HEK293 (cell line): ENCODE measurements around the gene TASP1.

Source experiments
- CTCF ChIA-PET: fragments of 350-600 bp; formaldehyde crosslinking; extraction: SDS; loops from one replicate; lab custom pipeline; 2021; ENCODE audit warnings: antibody characterized with exemption; lab: Yijun Ruan, JAX
- POLR2A ChIA-PET: fragments of 300-600 bp; formaldehyde crosslinking; extraction: SDS; loops from one replicate; lab custom pipeline; 2020; ENCODE audit warnings: antibody characterized with exemption, inconsistent platforms; lab: Yijun Ruan, JAX
- H3K27ac ChIP-seq: fragments of 200-500 bp; sonication (Bioruptor generic); 2 replicates; pipeline ENCODE4 v1.5.1; 2014; ENCODE audit warnings: low read depth, low read length, control low read depth, inconsistent platforms; ENCODE audit errors: extremely low read depth
- H3K36me3 ChIP-seq, 2 experiments: fragments of 200-500 bp in 1 of 2; sonication (Bioruptor generic) in 1 of 2; 1 replicate in 1 of 2; 2 replicates in 1 of 2; pipeline ENCODE4 v1.5.1; 2014 to 2017; ENCODE audit warnings: inconsistent platforms in 2 of 2, low read length in 2 of 2; ENCODE audit not compliant: control insufficient read depth in 2 of 2, insufficient read depth in 1 of 2
- H3K4me1 ChIP-seq: fragments of 200-500 bp; sonication (Bioruptor generic); 2 replicates; pipeline ENCODE4 v1.5.1; 2014; ENCODE audit warnings: mild to moderate bottlenecking, low read length, inconsistent platforms; ENCODE audit not compliant: control insufficient read depth, insufficient read depth
- H3K4me3 ChIP-seq: 2 replicates; pipeline ENCODE4 v1.5.1; 2011; ENCODE audit warnings: low read depth, mild to moderate bottlenecking, control low read depth, low read length, moderate library complexity
- H3K9me3 ChIP-seq: fragments of 200-500 bp; sonication (Bioruptor generic); 2 replicates; pipeline ENCODE4 v1.5.1; 2014; ENCODE audit warnings: low read depth, low read length, inconsistent platforms; ENCODE audit not compliant: control insufficient read depth, insufficient read depth
- BCL11B ChIP-seq: fragments of 450-650 bp; formaldehyde crosslinking; IDR thresholded peaks from 2 replicates; pipeline ENCODE4 v1.5.1; 2016; ENCODE audit warnings: low read depth, missing biosample characterization, missing genetic modification characterization
- EGR2 ChIP-seq: fragments of 450-650 bp; formaldehyde crosslinking; IDR thresholded peaks from 2 replicates; pipeline ENCODE4 v1.5.1; 2016; ENCODE audit warnings: low read depth, missing biosample characterization, missing genetic modification characterization
- GFI1B ChIP-seq: fragments of 450-650 bp; formaldehyde crosslinking; IDR thresholded peaks from 2 replicates; pipeline ENCODE4 v1.5.1; 2016; ENCODE audit warnings: missing biosample characterization, missing genetic modification characterization
- HOXA7 ChIP-seq: sonication (generic); formaldehyde crosslinking; IDR thresholded peaks from 2 replicates; pipeline ENCODE4 v1.8.1; 2022; ENCODE audit warnings: missing genetic modification reagents, borderline replicate concordance
- KLF16 ChIP-seq: fragments of 450-650 bp; formaldehyde crosslinking; IDR thresholded peaks from 2 replicates; pipeline ENCODE4 v1.5.1; 2017; ENCODE audit warnings: missing biosample characterization, missing genetic modification characterization
- KLF8 ChIP-seq: fragments of 450-650 bp; formaldehyde crosslinking; IDR thresholded peaks from 2 replicates; pipeline ENCODE4 v1.5.1; 2016; ENCODE audit warnings: missing biosample characterization, missing genetic modification characterization
- ZFP3 ChIP-seq: fragments of 450-650 bp; formaldehyde crosslinking; IDR thresholded peaks from 2 replicates; pipeline ENCODE4 v1.5.1; 2016; ENCODE audit warnings: low read depth, missing biosample characterization, missing genetic modification characterization
- ZFP41 ChIP-seq: fragments of 450-650 bp; formaldehyde crosslinking; IDR thresholded peaks from 2 replicates; pipeline ENCODE4 v1.5.1; 2016; ENCODE audit warnings: missing biosample characterization, missing genetic modification characterization, borderline replicate concordance
- ZNF19 ChIP-seq: fragments of 450-650 bp; formaldehyde crosslinking; IDR thresholded peaks from 2 replicates; pipeline ENCODE4; 2016; ENCODE audit warnings: missing biosample characterization, missing genetic modification characterization, low read depth
- ZNF266 ChIP-seq: fragments of 450-650 bp; formaldehyde crosslinking; IDR thresholded peaks from 2 replicates; pipeline ENCODE4 v1.5.1; 2016; ENCODE audit warnings: missing biosample characterization, missing genetic modification characterization, low read depth
- ZNF426 ChIP-seq: fragments of 450-650 bp; formaldehyde crosslinking; IDR thresholded peaks from 2 replicates; pipeline ENCODE4 v1.5.1; 2017; ENCODE audit warnings: missing biosample characterization, missing genetic modification characterization, mild to moderate bottlenecking, inconsistent platforms, moderate library complexity
- ZNF654 ChIP-seq: fragments of 450-650 bp; formaldehyde crosslinking; IDR thresholded peaks from 2 replicates; pipeline ENCODE4 v1.5.1; 2016; ENCODE audit warnings: low read depth, missing biosample characterization, missing genetic modification characterization
- ZNF670 ChIP-seq: fragments of 450-650 bp; formaldehyde crosslinking; IDR thresholded peaks from 2 replicates; pipeline ENCODE4 v1.5.1; 2016; ENCODE audit warnings: missing biosample characterization, missing genetic modification characterization, low read depth
- ZNF830 ChIP-seq: fragments of 450-650 bp; IDR thresholded peaks from 2 replicates; pipeline ENCODE4 v1.5.0; 2018; ENCODE audit warnings: missing biosample characterization, missing genetic modification characterization, low read depth, mild to moderate bottlenecking, moderate library complexity
- ZNF843 ChIP-seq: fragments of 450-650 bp; formaldehyde crosslinking; IDR thresholded peaks from 2 replicates; pipeline ENCODE4 v1.5.1; 2016; ENCODE audit warnings: missing biosample characterization, missing genetic modification characterization
- TF ChIP-seq, protein P1 (sequence below): fragments of 450-650 bp; formaldehyde crosslinking; IDR thresholded peaks from 2 replicates; pipeline ENCODE4 v1.5.1; 2016; ENCODE audit warnings: missing biosample characterization, missing genetic modification characterization
- TF ChIP-seq, protein P2 (sequence below): fragments of 450-650 bp; formaldehyde crosslinking; IDR thresholded peaks from 2 replicates; pipeline ENCODE4 v1.5.1; 2016; ENCODE audit warnings: missing biosample characterization, missing genetic modification characterization
- TF ChIP-seq, protein P3 (sequence below): IDR thresholded peaks from 2 replicates; pipeline ENCODE4 v1.6.1; 2011; ENCODE audit warnings: mild to moderate bottlenecking, low read depth, low read length, borderline replicate concordance
- TF ChIP-seq, protein P4 (sequence below): fragments of 450-650 bp; formaldehyde crosslinking; IDR thresholded peaks from 2 replicates; pipeline ENCODE4 v1.5.1; 2016; ENCODE audit warnings: missing biosample characterization, missing genetic modification characterization

TASP1 gene

DNA sequence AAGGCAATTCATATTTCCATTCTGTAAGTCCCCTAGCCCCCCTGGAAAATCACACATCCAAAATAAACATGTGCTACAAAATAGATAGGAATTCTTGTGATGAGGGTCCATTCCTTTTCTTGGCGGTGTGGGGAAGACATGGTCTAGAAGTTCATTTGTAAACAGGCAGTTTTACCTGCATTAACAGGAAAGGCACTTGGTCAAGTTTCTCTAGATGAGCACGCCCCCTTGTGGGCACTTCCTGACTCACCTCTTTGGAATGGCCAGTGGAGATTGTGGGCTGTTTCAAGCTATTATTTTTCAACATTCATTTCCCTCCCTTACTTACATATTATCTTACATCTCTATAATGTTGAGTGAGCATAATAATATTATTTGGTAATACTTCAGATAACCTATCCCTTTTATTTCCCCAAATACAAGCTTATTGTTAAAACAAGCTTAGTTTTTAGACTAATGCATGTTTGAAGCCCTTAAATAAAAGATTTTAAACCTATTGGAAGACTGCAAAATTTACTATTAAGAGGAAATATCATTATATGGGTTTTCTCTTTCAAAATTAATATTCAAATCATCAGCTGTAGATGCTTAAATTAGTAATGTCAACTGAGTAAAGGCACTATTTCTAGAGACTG, 92.1 kb downstream of the TASP1 start:
- ChIA-PET CTCF (interaction anchor here (0.6 to 4.6 kb wide), 69 partner anchors 8 to 1992 kb away, joined by 3 to 69 read pairs (median 4); no protein-coding TSS in a partner anchor), POLR2A (interaction anchor here (1.1 kb wide), 1 partner anchor 88 kb away, joined by 5 read pairs; no protein-coding TSS in a partner anchor)
- no peaks in the 10 kb centered on the region for H3K4me1 ChIP-seq
- H3K27ac ChIP-seq = no peak overlapping the region
- H3K9me3 ChIP-seq = no peaks in the 10 kb centered on the region
- H3K4me3 ChIP-seq = no peak overlapping the region
- TF ChIP-seq, protein P1, sequence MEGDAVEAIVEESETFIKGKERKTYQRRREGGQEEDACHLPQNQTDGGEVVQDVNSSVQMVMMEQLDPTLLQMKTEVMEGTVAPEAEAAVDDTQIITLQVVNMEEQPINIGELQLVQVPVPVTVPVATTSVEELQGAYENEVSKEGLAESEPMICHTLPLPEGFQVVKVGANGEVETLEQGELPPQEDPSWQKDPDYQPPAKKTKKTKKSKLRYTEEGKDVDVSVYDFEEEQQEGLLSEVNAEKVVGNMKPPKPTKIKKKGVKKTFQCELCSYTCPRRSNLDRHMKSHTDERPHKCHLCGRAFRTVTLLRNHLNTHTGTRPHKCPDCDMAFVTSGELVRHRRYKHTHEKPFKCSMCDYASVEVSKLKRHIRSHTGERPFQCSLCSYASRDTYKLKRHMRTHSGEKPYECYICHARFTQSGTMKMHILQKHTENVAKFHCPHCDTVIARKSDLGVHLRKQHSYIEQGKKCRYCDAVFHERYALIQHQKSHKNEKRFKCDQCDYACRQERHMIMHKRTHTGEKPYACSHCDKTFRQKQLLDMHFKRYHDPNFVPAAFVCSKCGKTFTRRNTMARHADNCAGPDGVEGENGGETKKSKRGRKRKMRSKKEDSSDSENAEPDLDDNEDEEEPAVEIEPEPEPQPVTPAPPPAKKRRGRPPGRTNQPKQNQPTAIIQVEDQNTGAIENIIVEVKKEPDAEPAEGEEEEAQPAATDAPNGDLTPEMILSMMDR = 0 out of 2 replicates have a peak, but pooled peaks have one; percentile 31
- TF ChIP-seq ZNF654 (tag by site-specific recombination) (peak; percentile 68), BCL11B (tag by site-specific recombination) (no peak)
- TF ChIP-seq, all 188 proteins: peak for 2
- no peaks in the 10 kb centered on the region for H3K36me3 ChIP-seq

DNA sequence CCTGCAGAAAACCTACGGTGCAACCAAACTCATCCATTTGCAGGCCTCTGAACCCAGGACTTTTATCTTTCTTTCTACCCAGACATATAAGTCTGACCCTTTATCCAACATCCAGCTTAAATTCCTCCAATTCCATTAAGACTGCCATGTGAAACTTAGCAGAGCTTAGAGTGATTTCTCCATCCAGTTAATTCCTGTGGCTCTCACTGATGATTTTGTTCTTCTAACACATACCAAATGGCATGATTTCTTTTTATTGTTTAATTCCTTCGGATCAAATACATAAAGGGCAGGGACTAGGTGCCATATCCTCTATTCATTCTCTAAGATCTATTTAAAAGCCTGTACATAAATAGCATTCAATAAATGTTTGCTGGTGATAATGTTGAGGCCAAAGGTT, 92.9 kb downstream of the TASP1 start:
- POLR2A ChIA-PET = interaction anchor here (1.1 kb wide), 1 partner anchor 89 kb away, joined by 5 read pairs; no protein-coding TSS in a partner anchor
- no peak overlapping the region for H3K4me3 ChIP-seq
- no peaks in the 10 kb centered on the region for H3K36me3 ChIP-seq
- CTCF ChIA-PET = interaction anchor here (0.6 to 4.6 kb wide), 52 partner anchors 8 to 1991 kb away, joined by 3 to 69 read pairs (median 5); no protein-coding TSS in a partner anchor
- H3K27ac ChIP-seq = no peak overlapping the region
- H3K4me1 ChIP-seq = no peaks in the 10 kb centered on the region
- TF ChIP-seq ZNF19 (tag by site-specific recombination) (no peak), ZNF843 (no peak), KLF16 (no peak), ZNF426 (tag by site-specific recombination) (no peak), KLF8 (no peak), ZNF830 (tag by site-specific recombination) (no peak)
- TF ChIP-seq, protein P2, sequence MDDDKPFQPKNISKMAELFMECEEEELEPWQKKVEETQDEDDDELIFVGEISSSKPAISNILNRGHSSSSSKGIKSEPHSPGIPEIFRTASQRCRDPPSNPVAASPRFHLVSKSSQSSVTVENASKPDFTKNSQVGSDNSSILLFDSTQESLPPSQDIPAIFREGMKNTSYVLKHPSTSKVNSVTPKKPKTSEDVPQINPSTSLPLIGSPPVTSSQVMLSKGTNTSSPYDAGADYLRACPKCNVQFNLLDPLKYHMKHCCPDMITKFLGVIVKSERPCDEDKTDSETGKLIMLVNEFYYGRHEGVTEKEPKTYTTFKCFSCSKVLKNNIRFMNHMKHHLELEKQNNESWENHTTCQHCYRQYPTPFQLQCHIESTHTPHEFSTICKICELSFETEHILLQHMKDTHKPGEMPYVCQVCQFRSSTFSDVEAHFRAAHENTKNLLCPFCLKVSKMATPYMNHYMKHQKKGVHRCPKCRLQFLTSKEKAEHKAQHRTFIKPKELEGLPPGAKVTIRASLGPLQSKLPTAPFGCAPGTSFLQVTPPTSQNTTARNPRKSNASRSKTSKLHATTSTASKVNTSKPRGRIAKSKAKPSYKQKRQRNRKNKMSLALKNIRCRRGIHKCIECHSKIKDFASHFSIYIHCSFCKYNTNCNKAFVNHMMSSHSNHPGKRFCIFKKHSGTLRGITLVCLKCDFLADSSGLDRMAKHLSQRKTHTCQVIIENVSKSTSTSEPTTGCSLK (tag by site-specific recombination) = no peak
- no peaks in the 10 kb centered on the region for H3K9me3 ChIP-seq

DNA sequence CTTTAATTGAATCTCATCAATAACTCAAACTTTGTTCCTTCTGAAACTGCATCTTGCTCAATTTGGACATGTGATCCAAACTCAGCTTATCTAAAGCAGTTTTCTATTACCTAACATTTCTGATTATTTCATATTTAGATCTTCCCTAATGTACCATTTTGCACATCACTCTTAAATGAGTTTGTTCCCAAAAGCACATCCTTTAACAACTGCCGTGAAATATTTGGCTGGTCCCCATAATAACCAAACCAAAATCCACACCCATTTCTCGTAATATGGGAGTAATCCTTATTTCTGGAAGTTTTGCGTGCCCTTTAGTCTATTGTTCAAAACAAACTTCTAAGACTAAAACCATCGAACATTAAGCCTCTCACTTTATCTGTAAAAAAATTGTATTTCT, 94.9 kb downstream of the TASP1 start:
- POLR2A ChIA-PET = no interaction called here
- TF ChIP-seq ZFP41 (tag by site-specific recombination) = no peak
- no peak for TF ChIP-seq ZNF266 (tag by site-specific recombination)
- TF ChIP-seq ZFP3 (tag by site-specific recombination) = no peak
- TF ChIP-seq HOXA7 (CRISPR knock-in tag) = no peak
- TF ChIP-seq EGR2 (tag by site-specific recombination) = no peak
- TF ChIP-seq, protein P3, sequence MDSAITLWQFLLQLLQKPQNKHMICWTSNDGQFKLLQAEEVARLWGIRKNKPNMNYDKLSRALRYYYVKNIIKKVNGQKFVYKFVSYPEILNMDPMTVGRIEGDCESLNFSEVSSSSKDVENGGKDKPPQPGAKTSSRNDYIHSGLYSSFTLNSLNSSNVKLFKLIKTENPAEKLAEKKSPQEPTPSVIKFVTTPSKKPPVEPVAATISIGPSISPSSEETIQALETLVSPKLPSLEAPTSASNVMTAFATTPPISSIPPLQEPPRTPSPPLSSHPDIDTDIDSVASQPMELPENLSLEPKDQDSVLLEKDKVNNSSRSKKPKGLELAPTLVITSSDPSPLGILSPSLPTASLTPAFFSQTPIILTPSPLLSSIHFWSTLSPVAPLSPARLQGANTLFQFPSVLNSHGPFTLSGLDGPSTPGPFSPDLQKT = no peak
- TF ChIP-seq, protein P4, sequence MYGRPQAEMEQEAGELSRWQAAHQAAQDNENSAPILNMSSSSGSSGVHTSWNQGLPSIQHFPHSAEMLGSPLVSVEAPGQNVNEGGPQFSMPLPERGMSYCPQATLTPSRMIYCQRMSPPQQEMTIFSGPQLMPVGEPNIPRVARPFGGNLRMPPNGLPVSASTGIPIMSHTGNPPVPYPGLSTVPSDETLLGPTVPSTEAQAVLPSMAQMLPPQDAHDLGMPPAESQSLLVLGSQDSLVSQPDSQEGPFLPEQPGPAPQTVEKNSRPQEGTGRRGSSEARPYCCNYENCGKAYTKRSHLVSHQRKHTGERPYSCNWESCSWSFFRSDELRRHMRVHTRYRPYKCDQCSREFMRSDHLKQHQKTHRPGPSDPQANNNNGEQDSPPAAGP = no peak
- no peak for TF ChIP-seq GFI1B
- TF ChIP-seq ZNF670 = no peak
- TF ChIP-seq, all 188 proteins: peak for 0
- CTCF ChIA-PET = no interaction called here
- Histone ChIP-seq H3K27ac (no peak overlapping the region), H3K4me1 (no peaks in the 10 kb centered on the region), H3K4me3 (no peak overlapping the region), H3K9me3 (no peaks in the 10 kb centered on the region), H3K36me3 (no peaks in the 10 kb centered on the region)
